ENCODE results near the gene PRRC2A.

PRRC2A gene

GRCh38 chr6:31621320-31621939 is 915 bp downstream of the PRRC2A start:
- FAIRE-seq = no peak
- no peak for DNase-seq (ENCODE audit: extremely low spot score, insufficient read length, low read depth)

GRCh38 chr6:31621991-31622390 is 1.5 kb downstream of the PRRC2A start:
- FAIRE-seq = no peak

GRCh38 chr6:31622684-31623091 is 2.2 kb downstream of the PRRC2A start:
- FAIRE-seq (no peak), DNase-seq (ENCODE audit: extremely low spot score, insufficient read length, low read depth) (no peak)

More at GRCh38 chr6:31621991-31622390, 1.5 kb downstream of the PRRC2A start:
- no peak for DNase-seq (ENCODE audit: extremely low spot score, insufficient read length, low read depth)

- DNase-seq (ENCODE audit: extremely low spot score, insufficient read length, low read depth) = no peak
- FAIRE-seq = no peak
Measured at GRCh38 chr6:31624070-31624469, 3.6 kb downstream of the PRRC2A start.

GRCh38 chr6:31626952-31627351 is 6.4 kb downstream of the PRRC2A start:
- FAIRE-seq = no peak
- DNase-seq (ENCODE audit: extremely low spot score, insufficient read length, low read depth) = no peak

GRCh38 chr6:31627690-31628287 is 7.3 kb downstream of the PRRC2A start:
- no peak for FAIRE-seq
- DNase-seq (ENCODE audit: extremely low spot score, insufficient read length, low read depth) = no peak

- no peak for FAIRE-seq
Measured at GRCh38 chr6:31629014-31629413, 8.5 kb downstream of the PRRC2A start.

GRCh38 chr6:31630177-31630934 is 9.8 kb downstream of the PRRC2A start:
- DNase-seq (ENCODE audit: extremely low spot score, insufficient read length, low read depth) = no peak
- no peak for FAIRE-seq

More at GRCh38 chr6:31629014-31629413, 8.5 kb downstream of the PRRC2A start:
- no peak for DNase-seq (ENCODE audit: extremely low spot score, insufficient read length, low read depth)

- no peak for FAIRE-seq
Measured at GRCh38 chr6:31631209-31631608, 10.7 kb downstream of the PRRC2A start.

GRCh38 chr6:31631681-31632278 is 11.3 kb downstream of the PRRC2A start:
- DNase-seq (ENCODE audit: extremely low spot score, insufficient read length, low read depth) = no peak
- no peak for FAIRE-seq

More at GRCh38 chr6:31631209-31631608, 10.7 kb downstream of the PRRC2A start:
- DNase-seq (ENCODE audit: extremely low spot score, insufficient read length, low read depth) = no peak

GRCh38 chr6:31632279-31632946 is 11.9 kb downstream of the PRRC2A start:
- FAIRE-seq = no peak
- no peak for DNase-seq (ENCODE audit: extremely low spot score, insufficient read length, low read depth)

- DNase-seq (ENCODE audit: extremely low spot score, insufficient read length, low read depth) (no peak), FAIRE-seq (no peak)
Measured at GRCh38 chr6:31633447-31633846, 12.9 kb downstream of the PRRC2A start.

GRCh38 chr6:31634131-31634530 is 13.6 kb downstream of the PRRC2A start:
- FAIRE-seq (no peak), DNase-seq (ENCODE audit: extremely low spot score, insufficient read length, low read depth) (no peak)

GRCh38 chr6:31634969-31635575 is 14.6 kb downstream of the PRRC2A start:
- FAIRE-seq (no peak), DNase-seq (ENCODE audit: extremely low spot score, insufficient read length, low read depth) (no peak)

GRCh38 chr6:31636698-31637596 is 16.4 kb downstream of the PRRC2A start:
- DNase-seq (ENCODE audit: extremely low spot score, insufficient read length, low read depth) = no peak
- no peak for FAIRE-seq

- DNase-seq (ENCODE audit: extremely low spot score, insufficient read length, low read depth) (no peak), FAIRE-seq (no peak)
Measured at GRCh38 chr6:31639043-31639442, 18.5 kb downstream of the PRRC2A start.

GRCh38 chr6:31639449-31639861 is 18.9 kb downstream of the PRRC2A start:
- no peak for DNase-seq (ENCODE audit: extremely low spot score, insufficient read length, low read depth)

GRCh38 chr6:31640612-31641011 is 20.1 kb downstream of the PRRC2A start:
- DNase-seq (ENCODE audit: extremely low spot score, insufficient read length, low read depth) (no peak), FAIRE-seq (no peak)

More at GRCh38 chr6:31639449-31639861, 18.9 kb downstream of the PRRC2A start:
- FAIRE-seq = no peak

GRCh38 chr6:31641370-31641769 is 20.9 kb downstream of the PRRC2A start:
- FAIRE-seq = no peak
- no peak for DNase-seq (ENCODE audit: extremely low spot score, insufficient read length, low read depth)

Data from GM18507 (cell line).